ENCODE measurements around the gene MORC1.

GRCh38 chr3:108947855-108948254, 170.1 kb downstream of the MORC1 start:
- no peak for TF ChIP-seq CTCF (IDR thresholded peaks at IDR 0.05)
- no peak for TF ChIP-seq POLR2AphosphoS5 (IDR thresholded peaks at IDR 0.05; ENCODE audit: low read depth, low read length)
- no peak for TF ChIP-seq TCF7L2 (IDR thresholded peaks at IDR 0.05; ENCODE audit: low read depth, low read length)
- no peak for TF ChIP-seq REST (IDR thresholded peaks at IDR 0.05; ENCODE audit: insufficient read depth in 1 of 2, low read depth in 2 of 2, low read length in 1 of 2)
- no peak for TF ChIP-seq SIN3A (IDR thresholded peaks at IDR 0.05; ENCODE audit: borderline replicate concordance, insufficient read depth, low read depth, low read length)

Measured in Panc1 (cell line).